Skin of body (tissue), 2 donors: Measurements from ENCODE around the gene EEF1AKMT4. TPM values are rescaled to one million over a fixed set of nuclear protein-coding genes. Genes with fewer than 3 reads are reported as not detected.

ENCODE experiments used
- DNase-seq: peaks from one replicate; lab custom pipeline; 2025; lab: John Stamatoyannopoulos, UW
- total RNA-seq: library from RNA; depleted of rRNA; stranded (reverse); fragments of >200 nt; gene quantifications from one replicate; pipeline ENCODE4 v1.2.3, GENCODE V29; 2014

Gene EEF1AKMT4
- total RNA-seq, 1 donor from 2014 or later = 1.7 TPM

- DNase-seq = no peak
These were observed 14.0 kb upstream of the EEF1AKMT4 start for GRCh38 chr3:184235381-184236032.

- DNase-seq = no peak
These were observed 13.4 kb upstream of the EEF1AKMT4 start for GRCh38 chr3:184236033-184236410.

DNA sequence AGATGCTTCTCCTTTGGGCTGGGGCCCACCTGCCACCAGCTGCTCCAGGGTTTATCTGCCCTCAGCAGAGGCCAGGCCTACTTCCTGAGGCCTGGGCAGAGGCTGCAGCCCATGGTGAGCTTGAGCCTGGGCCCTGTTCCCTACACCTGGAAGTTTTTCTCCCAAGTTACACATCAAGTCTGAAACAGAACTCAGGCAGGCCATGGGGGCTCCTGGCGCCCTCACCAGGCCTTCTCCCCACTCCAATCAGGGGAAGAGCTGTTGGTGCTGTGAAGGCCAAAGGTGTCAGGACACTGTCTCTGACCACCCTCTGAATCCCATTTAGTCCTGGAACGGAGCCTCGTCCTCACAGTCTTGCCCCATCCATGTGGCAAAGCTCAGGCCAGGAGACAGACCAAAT is 12.8 kb upstream of the EEF1AKMT4 start:
- DNase-seq = no peak

GRCh38 chr3:184237211-184237610 is 12.3 kb upstream of the EEF1AKMT4 start:
- no peak for DNase-seq

DNA sequence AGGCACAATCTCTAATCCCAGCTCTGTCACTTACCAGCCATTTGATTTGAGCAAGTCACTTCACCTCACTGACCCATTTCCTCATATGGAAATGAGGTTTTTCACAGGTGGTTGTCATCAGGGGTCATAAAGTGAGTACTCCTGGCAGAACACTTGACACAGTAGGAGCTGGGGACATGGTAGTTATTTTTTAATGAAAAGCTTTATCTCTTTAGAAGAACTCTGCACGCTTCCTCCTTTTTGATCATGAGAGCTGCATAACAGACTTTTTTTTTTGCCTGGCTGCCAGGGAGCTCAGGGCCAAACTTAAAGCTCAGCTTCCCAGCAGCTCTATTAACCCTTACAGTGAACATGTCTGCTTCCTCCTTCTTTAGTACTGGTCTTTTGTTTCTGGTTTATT is 11.7 kb upstream of the EEF1AKMT4 start:
- DNase-seq = no peak

DNA sequence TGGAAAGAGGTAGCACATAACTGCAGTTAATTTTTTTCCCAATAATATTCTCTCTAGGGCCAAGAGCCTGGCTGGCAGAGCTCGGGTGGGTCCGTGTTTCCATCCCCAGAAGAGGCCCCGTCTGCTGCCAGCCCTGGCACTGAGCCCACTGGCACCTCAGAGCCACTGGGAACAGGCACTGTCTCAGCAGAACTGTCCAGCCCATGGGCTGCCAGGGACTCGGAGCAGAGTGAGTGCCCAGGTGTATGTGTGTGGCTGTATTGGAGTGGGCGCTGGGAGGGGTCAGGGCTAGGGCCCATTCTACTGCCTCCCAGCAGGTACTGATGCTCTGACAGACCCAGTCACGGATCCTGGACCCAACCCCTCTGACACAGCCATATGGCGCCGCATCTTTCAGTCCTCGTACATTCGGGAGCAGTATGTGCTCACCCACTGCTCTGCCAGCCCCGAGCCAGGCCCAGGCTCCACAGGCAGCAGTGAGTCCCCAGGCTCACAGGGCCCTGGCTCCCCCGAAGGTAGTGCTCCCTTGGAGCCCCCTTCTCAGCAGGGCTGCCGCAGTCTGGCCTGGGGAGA is 11.1 kb upstream of the EEF1AKMT4 start:
- no peak for DNase-seq

DNA sequence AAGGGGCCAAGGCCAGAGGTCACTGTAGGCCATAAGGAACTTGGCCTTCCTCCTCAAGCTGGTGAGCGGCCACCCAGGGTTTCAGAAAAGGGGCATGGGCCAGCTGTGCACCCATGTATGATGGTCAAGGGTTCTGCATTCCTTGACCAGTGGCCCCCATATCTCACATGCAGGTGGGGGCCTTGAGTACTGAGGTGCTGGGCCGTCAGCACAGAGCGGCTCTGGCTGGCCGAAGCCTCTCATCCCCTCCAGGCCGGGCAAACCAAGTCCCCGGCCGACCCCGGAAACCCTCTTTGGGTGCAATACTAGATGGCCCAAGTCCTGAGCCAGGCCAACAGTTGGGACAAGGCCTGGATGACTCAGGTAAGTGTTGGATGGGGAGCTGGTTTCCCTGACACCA is 10.3 kb upstream of the EEF1AKMT4 start:
- no peak for DNase-seq

DNA sequence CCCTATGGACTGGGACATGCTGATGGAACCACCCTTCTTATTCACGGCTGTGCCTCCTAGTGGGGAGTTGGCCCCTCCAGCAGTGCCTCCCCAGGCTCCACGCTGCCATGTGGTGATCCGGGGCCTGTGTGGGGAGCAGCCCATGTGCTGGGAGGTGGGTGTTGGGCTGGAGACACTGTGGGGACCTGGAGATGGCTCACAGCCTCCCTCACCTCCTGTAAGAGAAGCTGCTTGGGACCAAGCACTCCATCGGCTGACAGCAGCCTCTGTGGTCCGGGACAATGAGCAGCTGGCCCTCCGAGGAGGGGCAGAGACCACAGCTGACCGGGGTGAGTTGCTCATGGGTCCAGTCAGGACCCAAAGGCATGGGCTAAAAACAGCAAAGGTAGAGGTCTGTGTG is 9.8 kb upstream of the EEF1AKMT4 start:
- DNase-seq = no peak

DNA sequence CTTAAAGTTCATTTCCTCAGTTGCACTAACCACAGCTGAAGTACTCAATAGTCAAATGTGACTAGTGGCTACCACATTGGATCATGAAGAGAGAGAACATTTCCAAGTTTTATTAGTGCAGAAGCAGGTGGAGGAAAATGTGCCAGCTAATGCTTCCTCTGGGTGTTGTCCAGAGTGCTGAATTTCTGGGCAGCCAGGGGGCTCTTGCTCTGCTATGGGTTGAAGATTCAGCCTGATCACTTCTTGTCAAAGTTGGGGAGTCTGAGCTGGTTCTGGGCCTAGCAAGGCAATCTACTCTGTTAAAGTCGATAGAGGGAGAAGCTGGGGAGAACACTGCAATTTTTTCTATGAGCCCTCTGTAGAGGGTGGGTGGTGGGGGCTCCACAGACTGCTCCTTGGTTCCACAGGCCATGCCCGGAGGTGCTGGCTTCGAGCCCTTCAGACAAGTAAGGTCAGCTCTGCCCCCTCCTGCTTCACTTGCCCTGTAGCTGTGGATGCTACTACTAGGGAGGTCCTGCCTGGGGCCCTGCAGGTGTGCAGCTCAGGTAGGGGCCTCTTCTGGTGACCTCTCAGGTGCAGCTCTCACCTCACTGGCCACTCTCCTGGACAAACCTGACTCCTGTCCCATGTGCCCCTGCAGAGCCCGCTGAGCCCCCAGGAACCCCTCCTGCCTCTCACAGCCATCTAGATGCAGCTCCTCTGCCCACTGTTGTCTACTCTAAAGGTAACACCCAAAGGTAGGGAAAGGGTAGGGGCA is 8.9 kb upstream of the EEF1AKMT4 start:
- DNase-seq = no peak

- no peak for DNase-seq
These were observed 8.4 kb upstream of the EEF1AKMT4 start for GRCh38 chr3:184241141-184241446.

DNA sequence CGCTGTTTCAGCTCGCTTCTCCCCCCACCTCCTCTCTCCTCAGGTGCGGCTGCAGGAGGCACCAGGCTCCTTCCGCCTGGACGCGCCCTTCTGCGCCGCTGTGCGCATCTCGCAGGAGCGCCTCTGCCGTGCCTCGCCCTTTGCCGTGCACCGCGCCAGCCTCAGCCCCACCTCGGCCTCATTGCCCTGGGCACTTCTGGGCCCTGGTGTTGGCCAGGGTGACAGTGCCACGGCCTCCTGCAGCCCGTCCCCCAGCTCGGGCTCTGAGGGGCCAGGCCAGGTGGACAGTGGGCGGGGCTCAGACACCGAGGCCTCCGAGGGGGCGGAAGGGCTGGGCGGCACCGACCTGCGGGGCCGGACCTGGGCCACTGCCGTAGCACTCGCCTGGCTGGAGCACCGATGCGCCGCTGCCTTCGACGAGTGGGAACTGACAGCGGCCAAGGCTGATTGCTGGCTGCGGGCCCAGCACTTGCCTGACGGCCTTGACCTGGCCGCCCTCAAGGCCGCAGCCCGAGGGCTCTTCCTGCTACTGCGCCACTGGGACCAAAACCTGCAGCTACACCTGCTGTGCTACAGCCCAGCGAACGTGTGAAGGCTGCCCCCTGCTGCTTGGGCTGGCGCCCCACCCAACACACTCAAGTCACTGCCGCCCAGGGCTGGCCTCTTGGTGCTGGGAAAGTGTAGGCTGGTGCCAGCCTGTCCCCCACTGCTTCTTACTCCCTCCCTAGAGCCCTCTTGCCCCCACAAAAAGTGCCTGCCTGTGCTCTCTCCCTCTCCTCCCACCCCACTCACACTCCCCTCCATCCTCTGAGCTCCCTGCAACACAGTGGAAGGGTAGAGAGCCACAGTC is 7.8 kb upstream of the EEF1AKMT4 start:
- no peak for DNase-seq

GRCh38 chr3:184242297-184242685 is 7.2 kb upstream of the EEF1AKMT4 start:
- no peak for DNase-seq

- DNase-seq = peak; percentile 78
These were observed 739 bp upstream of the EEF1AKMT4 start, which contains the start of gene ALG3 for GRCh38 chr3:184248454-184249411. Gene ALG3 (minus strand): TSS chr3:184248962. CDS start chr3:184248940, 22 bp downstream.

DNA sequence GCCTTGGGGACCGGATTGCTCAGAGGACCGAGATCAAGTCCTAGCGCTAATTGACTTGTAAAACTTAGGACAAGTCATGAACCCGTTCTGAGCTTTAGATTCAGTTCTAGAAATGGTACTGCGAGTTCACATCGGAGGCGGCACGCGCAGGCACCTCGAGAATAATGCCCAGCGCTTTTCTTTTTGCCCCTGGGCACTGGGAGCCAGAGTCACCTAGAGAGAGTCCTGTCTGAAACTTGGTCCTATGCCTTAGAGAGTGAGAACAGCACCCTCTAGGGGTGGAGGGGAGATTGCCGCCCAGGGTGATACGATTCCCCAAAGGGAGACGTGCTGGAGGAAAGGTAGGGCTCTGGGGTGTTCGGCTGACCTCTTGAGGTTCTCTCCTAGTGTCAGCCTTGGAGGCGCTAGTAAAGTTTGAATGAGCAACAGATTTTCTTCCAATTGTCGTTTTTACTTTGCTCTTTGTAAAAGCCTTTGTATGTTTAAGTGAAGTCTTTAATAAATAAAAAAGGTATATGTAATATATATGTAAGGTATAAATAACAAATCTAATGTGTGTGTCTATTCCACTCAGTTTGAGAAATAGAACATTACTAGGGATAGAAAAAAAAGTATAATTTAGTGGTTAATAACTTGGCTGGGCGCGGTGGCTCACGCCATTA is 826 bp downstream of the EEF1AKMT4 start:
- DNase-seq = peak; percentile 46

DNA sequence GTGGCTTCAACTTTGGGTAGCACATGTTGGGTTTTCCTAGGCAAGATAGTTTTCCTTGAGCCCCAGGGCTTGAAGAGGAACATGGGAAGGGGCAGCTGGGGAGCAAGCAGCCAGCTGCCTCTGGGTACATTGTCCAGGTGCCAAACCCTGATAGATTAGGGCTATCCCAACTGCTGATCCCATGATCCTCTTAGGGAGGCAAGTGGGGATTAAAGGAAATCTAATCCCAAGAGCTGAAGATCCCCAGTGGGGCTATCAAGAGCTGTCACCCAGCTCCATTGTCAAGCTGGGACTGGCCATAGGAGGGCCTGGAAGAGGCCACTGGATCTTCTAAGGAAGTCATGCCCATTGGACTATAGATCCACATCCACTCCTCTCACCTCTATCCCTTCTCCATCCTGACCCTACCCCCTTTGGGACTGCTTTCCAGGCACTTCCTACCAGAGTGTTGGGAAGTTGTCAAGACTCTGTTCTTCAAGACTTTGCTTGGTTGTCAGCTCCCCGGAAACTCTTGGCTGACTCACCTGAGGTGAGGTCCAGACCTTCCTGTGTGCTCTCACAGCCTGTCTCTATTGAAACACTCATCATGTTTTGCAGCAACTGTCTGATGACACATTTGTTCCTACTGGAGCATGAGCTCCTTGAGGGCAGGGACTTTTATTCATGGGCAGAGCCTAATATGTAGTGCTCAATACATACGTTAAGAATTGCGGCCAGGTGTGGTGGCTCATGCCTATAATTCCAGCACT is 6.0 kb downstream of the EEF1AKMT4 start:
- no peak for DNase-seq

DNA sequence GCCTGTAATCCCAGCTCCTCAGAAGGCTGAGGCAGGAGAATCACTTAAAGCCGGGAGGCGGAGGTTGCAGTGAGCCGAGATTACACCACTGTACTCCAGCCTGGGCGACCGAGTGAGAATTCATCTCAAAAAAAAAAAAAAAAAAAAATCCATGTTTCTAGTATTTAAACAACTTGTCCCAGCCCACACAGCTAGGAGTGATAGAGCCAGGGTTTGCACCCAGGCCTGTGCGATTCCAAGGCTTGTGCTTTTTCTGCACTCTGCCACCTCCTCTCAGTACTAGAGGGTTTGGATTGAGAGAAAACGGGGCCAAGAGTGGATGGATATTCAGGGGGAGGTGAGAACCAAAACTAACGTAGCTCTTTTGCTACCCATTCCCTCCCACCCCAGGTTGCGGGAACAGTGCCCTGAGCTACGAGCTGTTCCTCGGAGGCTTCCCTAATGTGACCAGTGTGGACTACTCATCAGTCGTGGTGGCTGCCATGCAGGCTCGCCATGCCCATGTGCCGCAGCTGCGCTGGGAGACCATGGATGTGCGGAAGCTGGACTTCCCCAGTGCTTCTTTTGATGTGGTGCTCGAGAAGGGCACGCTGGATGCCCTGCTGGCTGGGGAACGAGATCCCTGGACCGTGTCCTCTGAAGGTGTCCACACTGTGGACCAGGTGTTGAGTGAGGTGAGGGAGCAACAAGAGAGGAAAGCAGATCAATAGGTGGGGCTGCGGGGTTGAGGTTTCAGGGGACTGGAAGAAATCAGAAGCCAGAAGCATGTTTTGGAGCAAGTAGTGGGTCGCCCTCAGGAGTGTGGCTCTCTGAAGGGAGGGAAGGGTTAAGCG is 7.8 kb downstream of the EEF1AKMT4 start:
- no peak for DNase-seq

GRCh38 chr3:184258926-184259325 is 9.5 kb downstream of the EEF1AKMT4 start:
- no peak for DNase-seq

GRCh38 chr3:184259396-184259877 is 10.0 kb downstream of the EEF1AKMT4 start:
- DNase-seq = no peak
